Esophagus muscularis mucosa (tissue), 4 donors: ENCODE data around the gene RBM20.

Experiments
- CTCF ChIP-seq, 3 experiments: fragments of 200-600 bp in 2 of 3; fragments of 450-650 bp in 1 of 3; sonication (generic) in 2 of 3; IDR thresholded peaks; one replicate each; pipeline ENCODE4 v1.5.1; 2017 to 2019; ENCODE audit warnings: antibody characterized with exemption in 3 of 3, mild to moderate bottlenecking in 2 of 3, moderate library complexity in 1 of 3
- EP300 ChIP-seq: sonication (generic); formaldehyde crosslinking; IDR thresholded peaks from one replicate; pipeline ENCODE4 v1.6.1; 2017; ENCODE audit warnings: antibody characterized with exemption
- POLR2A ChIP-seq: fragments of 450-650 bp; IDR thresholded peaks from one replicate; pipeline ENCODE4 v1.6.1; 2017; ENCODE audit warnings: antibody characterized with exemption, moderate library complexity, mild to moderate bottlenecking, low read depth
- POLR2AphosphoS5 ChIP-seq, 2 donors: sonication (generic); formaldehyde crosslinking; IDR thresholded peaks; one replicate each; pipeline ENCODE4 v1.6.1; 2017; ENCODE audit warnings: antibody characterized with exemption in 2 of 2

- TF ChIP-seq CTCF (IDR thresholded peaks at IDR 0.05) (no peak), EP300 (no peak), POLR2A (no peak), POLR2AphosphoS5 (IDR thresholded peaks at IDR 0.05) (no peak)
These were observed 226.7 kb downstream of the RBM20 start for GRCh38 chr10:110870823-110871297.
